Stimulated activated memory B cell treated with anti-CD40 and anti-IgM and Interleukin-4, amounts not matched to agents 10 μg/mL and 1 μg/mL and 100 μg/mL, for 72 hours (primary cell): ENCODE measurements around the gene TOMT.

ENCODE experiments used
- ATAC-seq: fragments of 150-1000 bp; cut with Tn5 transposase; 2 replicates; pipeline ENCODE4 v1.10.0; 2021
- H3K27ac Mint-ChIP-seq: one replicate; pipeline ENCODE4 v1.8.0; 2022; ENCODE audit warnings: mild to moderate bottlenecking, mixed read lengths
- H3K27me3 Mint-ChIP-seq: one replicate; pipeline ENCODE4 v1.8.0; 2022; ENCODE audit warnings: mixed read lengths
- H3K36me3 Mint-ChIP-seq: one replicate; pipeline ENCODE4 v1.8.0; 2022; ENCODE audit warnings: mixed read lengths
- H3K4me1 Mint-ChIP-seq: one replicate; pipeline ENCODE4 v1.8.0; 2022; ENCODE audit warnings: mixed read lengths
- H3K4me3 Mint-ChIP-seq: one replicate; pipeline ENCODE4 v1.8.0; 2022; ENCODE audit warnings: mild to moderate bottlenecking, moderate library complexity, mixed read lengths
- H3K9me3 Mint-ChIP-seq: one replicate; pipeline ENCODE4 v1.8.0; 2022; ENCODE audit warnings: mixed read lengths

The TOMT gene

GRCh38 chr11:72111300-72112142, 5.8 kb downstream of the TOMT start:
- ATAC-seq: peak; percentile 1
- peaks cover 3% of the 10 kb centered on the region for H3K27me3 Mint-ChIP-seq
- H3K36me3 Mint-ChIP-seq: peaks cover 16% of the 10 kb centered on the region
- no peaks in the 10 kb centered on the region for H3K9me3 Mint-ChIP-seq
- H3K4me1 Mint-ChIP-seq: peaks cover 16% of the 10 kb centered on the region
- peak overlapping the region; percentile 86 for H3K4me3 Mint-ChIP-seq
- peak overlapping the region; percentile 97 for H3K27ac Mint-ChIP-seq

GRCh38 chr11:72112143-72112977, 6.6 kb downstream of the TOMT start, which contains the start of gene ANAPC15:
Gene ANAPC15, minus strand, starts transcription at chr11:72112695. Its CDS starts 1,419 bp downstream, at chr11:72111276.
- peaks cover 16% of the 10 kb centered on the region for H3K4me1 Mint-ChIP-seq
- peaks cover 8% of the 10 kb centered on the region for H3K27me3 Mint-ChIP-seq
- H3K36me3 Mint-ChIP-seq: peaks cover 12% of the 10 kb centered on the region
- peak; percentile 96 for ATAC-seq
- peak within 1 kb of the TSS; percentile 86 for H3K4me3 Mint-ChIP-seq
- H3K9me3 Mint-ChIP-seq: no peaks in the 10 kb centered on the region
- H3K27ac Mint-ChIP-seq: peak within 1 kb of the TSS; percentile 97

GRCh38 chr11:72112978-72113808, 7.5 kb downstream of the TOMT start:
- Mint-ChIP-seq H3K36me3 (peaks cover 6% of the 10 kb centered on the region), H3K4me3 (peak overlapping the region; percentile 86), H3K9me3 (no peaks in the 10 kb centered on the region), H3K4me1 (peaks cover 16% of the 10 kb centered on the region), H3K27me3 (peaks cover 8% of the 10 kb centered on the region), H3K27ac (peak overlapping the region; percentile 97)
- no peak for ATAC-seq

- no peaks in the 10 kb centered on the region for H3K9me3 Mint-ChIP-seq
- H3K36me3 Mint-ChIP-seq: peaks cover 6% of the 10 kb centered on the region
- H3K27ac Mint-ChIP-seq: no peak overlapping the region
- ATAC-seq: no peak
- H3K4me1 Mint-ChIP-seq: peaks cover 16% of the 10 kb centered on the region
- H3K4me3 Mint-ChIP-seq: no peak overlapping the region
- H3K27me3 Mint-ChIP-seq: peaks cover 8% of the 10 kb centered on the region
These were observed 8.8 kb downstream of the TOMT start for GRCh38 chr11:72114570-72114969.

GRCh38 chr11:72116019-72116755, 10.5 kb downstream of the TOMT start:
- Mint-ChIP-seq H3K4me3 (no peak overlapping the region), H3K9me3 (no peaks in the 10 kb centered on the region), H3K27ac (no peak overlapping the region), H3K36me3 (no peaks in the 10 kb centered on the region), H3K4me1 (peaks cover 12% of the 10 kb centered on the region), H3K27me3 (peaks cover 15% of the 10 kb centered on the region)
- ATAC-seq: no peak

GRCh38 chr11:72119198-72119597, 13.5 kb downstream of the TOMT start:
- H3K4me1 Mint-ChIP-seq: no peaks in the 10 kb centered on the region
- no peak overlapping the region for H3K27ac Mint-ChIP-seq
- peaks cover 28% of the 10 kb centered on the region for H3K27me3 Mint-ChIP-seq
- no peaks in the 10 kb centered on the region for H3K9me3 Mint-ChIP-seq
- peaks cover 2% of the 10 kb centered on the region for H3K36me3 Mint-ChIP-seq
- ATAC-seq: no peak
- no peak overlapping the region for H3K4me3 Mint-ChIP-seq

GRCh38 chr11:72120930-72121329, 15.2 kb downstream of the TOMT start:
- Mint-ChIP-seq H3K27me3 (peaks cover 36% of the 10 kb centered on the region), H3K27ac (no peak overlapping the region), H3K4me1 (no peaks in the 10 kb centered on the region), H3K9me3 (no peaks in the 10 kb centered on the region), H3K36me3 (peaks cover 5% of the 10 kb centered on the region), H3K4me3 (no peak overlapping the region)
- no peak for ATAC-seq

GRCh38 chr11:72122607-72123006, 16.9 kb downstream of the TOMT start:
- no peak for ATAC-seq
- Mint-ChIP-seq H3K27me3 (peaks cover 28% of the 10 kb centered on the region), H3K9me3 (no peaks in the 10 kb centered on the region), H3K4me3 (no peak overlapping the region), H3K27ac (no peak overlapping the region), H3K36me3 (peaks cover 5% of the 10 kb centered on the region), H3K4me1 (no peaks in the 10 kb centered on the region)

GRCh38 chr11:72123117-72123653, 17.5 kb downstream of the TOMT start:
- Mint-ChIP-seq H3K27me3 (peaks cover 28% of the 10 kb centered on the region), H3K36me3 (peaks cover 5% of the 10 kb centered on the region), H3K9me3 (no peaks in the 10 kb centered on the region), H3K4me1 (no peaks in the 10 kb centered on the region), H3K27ac (no peak overlapping the region), H3K4me3 (no peak overlapping the region)
- no peak for ATAC-seq

- Mint-ChIP-seq H3K4me1 (no peaks in the 10 kb centered on the region), H3K4me3 (no peak overlapping the region), H3K36me3 (peaks cover 13% of the 10 kb centered on the region), H3K27me3 (peaks cover 37% of the 10 kb centered on the region), H3K9me3 (peaks cover 7% of the 10 kb centered on the region), H3K27ac (no peak overlapping the region)
- no peak for ATAC-seq
These were observed 18.3 kb downstream of the TOMT start for GRCh38 chr11:72124046-72124445.

GRCh38 chr11:72125956-72126355, 20.2 kb downstream of the TOMT start:
- Mint-ChIP-seq H3K4me3 (no peak overlapping the region), H3K4me1 (no peaks in the 10 kb centered on the region), H3K9me3 (peaks cover 10% of the 10 kb centered on the region), H3K27ac (no peak overlapping the region), H3K27me3 (peaks cover 43% of the 10 kb centered on the region), H3K36me3 (peaks cover 17% of the 10 kb centered on the region)
- no peak for ATAC-seq

- Mint-ChIP-seq H3K27ac (no peak overlapping the region), H3K4me3 (no peak overlapping the region), H3K9me3 (peaks cover 10% of the 10 kb centered on the region), H3K4me1 (no peaks in the 10 kb centered on the region), H3K36me3 (peaks cover 17% of the 10 kb centered on the region), H3K27me3 (peaks cover 40% of the 10 kb centered on the region)
- no peak for ATAC-seq
These were observed 22.2 kb downstream of the TOMT start for GRCh38 chr11:72127923-72128322.

GRCh38 chr11:72129381-72129780, 23.7 kb downstream of the TOMT start:
- H3K27ac Mint-ChIP-seq: no peak overlapping the region
- peaks cover 26% of the 10 kb centered on the region for H3K27me3 Mint-ChIP-seq
- no peak for ATAC-seq
- peaks cover 14% of the 10 kb centered on the region for H3K36me3 Mint-ChIP-seq
- no peak overlapping the region for H3K4me3 Mint-ChIP-seq
- H3K9me3 Mint-ChIP-seq: peaks cover 10% of the 10 kb centered on the region
- H3K4me1 Mint-ChIP-seq: no peaks in the 10 kb centered on the region

GRCh38 chr11:72132646-72133045, 26.9 kb downstream of the TOMT start:
- Mint-ChIP-seq H3K4me3 (no peak overlapping the region), H3K4me1 (no peaks in the 10 kb centered on the region), H3K27me3 (peaks cover 20% of the 10 kb centered on the region), H3K36me3 (peaks cover 13% of the 10 kb centered on the region), H3K9me3 (peaks cover 15% of the 10 kb centered on the region), H3K27ac (no peak overlapping the region)
- no peak for ATAC-seq
